Neural cell (in vitro differentiated cells): ENCODE results near the gene LNP1.

Experiments used
- CTCF ChIP-seq: fragments of 450-650 bp; IDR thresholded peaks from 2 replicates; pipeline ENCODE4 v1.5.1; 2014; ENCODE audit warnings: antibody characterized with exemption, mild to moderate bottlenecking, moderate library complexity; ENCODE audit not compliant: poor library complexity, severe bottlenecking
- EP300 ChIP-seq: fragments of 450-650 bp; conservative IDR thresholded peaks from 2 replicates; pipeline ENCODE4 v1.6.1; 2014; ENCODE audit warnings: antibody characterized with exemption, mild to moderate bottlenecking, moderate library complexity; ENCODE audit not compliant: poor library complexity, severe bottlenecking
- EZH2 ChIP-seq: fragments of 200-600, 300-800 bp; shearing (Covaris generic), sonication (generic); IDR thresholded peaks from 2 replicates; pipeline ENCODE4 v1.6.1; 2014; ENCODE audit warnings: antibody characterized with exemption, low read length, borderline replicate concordance, mild to moderate bottlenecking; ENCODE audit not compliant: insufficient read depth, poor library complexity, severe bottlenecking
- MXI1 ChIP-seq: fragments of 450-650 bp; conservative IDR thresholded peaks from 2 replicates; pipeline ENCODE4 v1.6.1; 2014; ENCODE audit warnings: antibody characterized with exemption, mild to moderate bottlenecking; ENCODE audit not compliant: poor library complexity, severe bottlenecking
- POLR2AphosphoS5 ChIP-seq: IDR thresholded peaks from 2 replicates; pipeline ENCODE4 v1.6.1; 2012

GRCh38 chr3:100423611-100424010 is 22.3 kb downstream of the LNP1 start:
- TF ChIP-seq CTCF = no peak
- no peak for TF ChIP-seq POLR2AphosphoS5
- TF ChIP-seq EZH2 = no peak
- TF ChIP-seq MXI1 = no peak
- TF ChIP-seq EP300 = no peak
